HG03521 (cell line): ENCODE results near the gene PRRC1.
A peak's percentile ranks its signal among the peaks of the same experiment; 100 is the strongest.
"Not testable (repeated sequence)": the region's sequence is repeated elsewhere in the genome, so short reads cannot be mapped to it uniquely, and the experiment has no call there.

Experiments used
- ATAC-seq: cut with Tn5 transposase; IDR thresholded peaks from one replicate; pipeline ENCODE4 v1.9.1; 2021; ENCODE audit warnings: mild to moderate bottlenecking, moderate library complexity; ENCODE audit not compliant: unreplicated experiment

Gene PRRC1

GRCh38 chr5:127540553-127540952, 23.1 kb downstream of the PRRC1 start:
- not testable (repeated sequence) for ATAC-seq

DNA sequence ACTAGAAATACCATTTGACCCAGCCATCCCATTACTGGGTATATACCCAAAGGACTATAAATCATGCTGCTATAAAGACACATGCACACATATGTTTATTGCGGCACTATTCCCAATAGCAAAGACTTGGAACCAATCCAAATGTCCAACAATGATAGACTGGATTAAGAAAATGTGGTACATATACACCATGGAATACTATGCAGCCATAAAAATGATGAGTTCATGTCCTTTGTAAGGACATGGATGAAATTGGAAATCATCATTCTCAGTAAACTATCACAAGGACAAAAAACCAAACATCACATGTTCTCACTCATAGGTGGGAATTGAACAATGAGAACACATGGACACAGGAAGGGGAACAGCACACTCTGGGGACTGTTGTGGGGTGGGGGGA, 27.8 kb downstream of the PRRC1 start:
- not testable (repeated sequence) for ATAC-seq

- no peak for ATAC-seq
These were observed 32.1 kb downstream of the PRRC1 start for GRCh38 chr5:127549551-127549950.

- ATAC-seq: no peak
These were observed 33.4 kb downstream of the PRRC1 start for GRCh38 chr5:127550652-127551409.

DNA sequence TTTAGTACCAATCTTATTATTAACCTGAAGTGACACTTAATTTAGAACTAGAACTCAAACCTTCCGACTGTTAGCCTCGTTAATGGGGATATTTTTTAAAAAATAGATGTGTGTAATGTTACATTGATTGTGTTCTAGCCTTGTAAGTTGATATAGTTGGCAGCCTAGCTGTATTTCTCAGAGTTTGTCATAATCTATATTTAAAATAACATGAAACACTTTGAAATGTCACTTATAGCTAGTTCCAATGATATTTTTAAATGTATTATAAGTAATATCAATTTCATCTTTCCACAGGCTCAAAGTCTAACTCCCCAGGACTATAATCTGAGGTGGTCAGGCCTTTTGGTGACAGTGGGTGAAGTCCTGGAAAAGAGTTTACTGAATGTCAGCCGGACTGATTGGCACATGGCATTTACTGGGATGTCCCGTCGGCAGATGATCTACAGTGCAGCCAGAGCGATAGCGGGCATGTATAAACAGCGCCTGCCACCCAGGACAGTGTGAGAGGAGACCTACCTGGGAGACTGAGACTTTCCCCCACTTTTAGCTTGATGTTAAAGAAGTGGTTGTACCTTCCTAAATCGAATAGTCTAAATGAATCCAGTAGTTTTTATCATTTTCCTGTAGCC, 34.1 kb downstream of the PRRC1 start:
- no peak for ATAC-seq

DNA sequence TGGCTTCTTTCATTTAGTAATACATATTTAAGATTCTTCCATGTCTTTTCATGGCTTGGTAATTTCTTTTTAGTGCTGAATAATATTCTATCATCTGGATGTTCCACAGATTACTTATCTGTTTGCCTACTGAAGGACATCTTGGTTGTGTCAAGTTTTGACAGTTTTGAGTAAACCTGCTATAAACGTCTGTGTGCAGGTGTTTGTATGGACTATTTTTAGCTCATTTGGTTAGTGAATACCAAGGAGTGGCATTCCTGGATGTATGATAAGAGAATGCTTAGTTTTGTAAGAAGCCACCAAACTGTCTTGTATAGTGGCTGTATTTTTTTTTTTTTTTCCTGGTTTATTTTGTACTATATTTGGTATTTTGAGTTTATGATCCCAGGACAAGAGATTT, 38.4 kb downstream of the PRRC1 start:
- ATAC-seq: no peak

- ATAC-seq: no peak
These were observed 39.3 kb downstream of the PRRC1 start for GRCh38 chr5:127556609-127557334.

GRCh38 chr5:127558273-127558672, 40.8 kb downstream of the PRRC1 start:
- ATAC-seq: no peak

DNA sequence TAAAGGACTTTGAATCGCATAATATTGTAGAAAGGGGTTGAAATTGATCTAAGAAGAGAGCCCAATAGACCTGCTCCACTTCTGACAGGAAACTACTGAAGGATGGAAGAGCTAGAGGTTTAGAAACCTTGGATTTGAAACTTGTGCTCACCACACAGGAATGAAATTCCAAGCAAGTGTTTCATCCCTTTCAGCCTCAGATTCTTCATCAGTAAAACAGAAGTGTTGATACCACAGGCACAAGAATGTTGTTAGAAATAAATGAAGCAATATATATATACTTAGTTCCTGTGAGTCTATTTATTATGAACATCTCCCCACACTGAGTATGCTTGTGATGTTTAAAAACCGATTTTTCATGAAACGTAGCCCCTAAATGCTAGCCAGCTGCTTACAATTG, 43.8 kb downstream of the PRRC1 start:
- no peak for ATAC-seq

DNA sequence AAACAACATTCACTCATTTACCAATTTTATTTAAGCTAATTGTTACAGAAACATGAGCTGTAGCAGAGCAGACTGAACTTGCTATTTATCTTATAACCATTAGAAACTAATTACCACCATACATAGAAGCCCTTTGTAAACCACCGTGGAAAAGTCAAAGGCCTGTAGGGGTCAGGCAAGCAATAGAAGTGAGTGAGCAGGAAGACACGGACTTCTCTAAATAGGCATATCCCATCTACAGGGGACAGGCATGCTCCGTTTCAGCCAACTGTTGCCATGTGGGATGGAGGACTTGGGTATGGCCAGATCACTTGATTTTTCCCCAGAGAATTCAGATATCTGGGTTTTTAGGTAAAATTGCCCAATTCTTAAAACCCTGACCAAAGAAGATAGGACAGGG, 44.8 kb downstream of the PRRC1 start:
- no peak for ATAC-seq

DNA sequence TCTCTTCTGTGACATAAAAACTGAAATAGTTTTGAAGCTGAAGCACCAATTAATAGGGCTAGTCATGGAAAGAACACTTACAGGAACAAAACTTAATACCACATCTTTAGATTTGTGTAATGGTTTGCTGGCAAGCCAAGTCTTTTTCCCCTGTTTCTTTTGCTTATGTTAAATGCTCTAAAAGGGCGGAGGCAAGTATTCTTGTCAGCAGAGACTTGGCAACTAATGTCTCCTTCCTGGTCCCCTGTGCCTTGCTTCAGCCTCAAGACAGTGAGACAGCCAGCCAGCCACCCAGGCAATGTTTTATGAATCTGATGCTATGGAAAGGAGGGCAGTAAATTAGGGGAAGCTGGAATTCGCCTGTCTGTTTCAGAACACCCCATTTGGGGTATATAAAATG, 45.7 kb downstream of the PRRC1 start:
- ATAC-seq: no peak

- ATAC-seq: peak; percentile 36
These were observed 46.7 kb downstream of the PRRC1 start for GRCh38 chr5:127564002-127564769.

- no peak for ATAC-seq
These were observed 48.3 kb downstream of the PRRC1 start for GRCh38 chr5:127565586-127566270.

DNA sequence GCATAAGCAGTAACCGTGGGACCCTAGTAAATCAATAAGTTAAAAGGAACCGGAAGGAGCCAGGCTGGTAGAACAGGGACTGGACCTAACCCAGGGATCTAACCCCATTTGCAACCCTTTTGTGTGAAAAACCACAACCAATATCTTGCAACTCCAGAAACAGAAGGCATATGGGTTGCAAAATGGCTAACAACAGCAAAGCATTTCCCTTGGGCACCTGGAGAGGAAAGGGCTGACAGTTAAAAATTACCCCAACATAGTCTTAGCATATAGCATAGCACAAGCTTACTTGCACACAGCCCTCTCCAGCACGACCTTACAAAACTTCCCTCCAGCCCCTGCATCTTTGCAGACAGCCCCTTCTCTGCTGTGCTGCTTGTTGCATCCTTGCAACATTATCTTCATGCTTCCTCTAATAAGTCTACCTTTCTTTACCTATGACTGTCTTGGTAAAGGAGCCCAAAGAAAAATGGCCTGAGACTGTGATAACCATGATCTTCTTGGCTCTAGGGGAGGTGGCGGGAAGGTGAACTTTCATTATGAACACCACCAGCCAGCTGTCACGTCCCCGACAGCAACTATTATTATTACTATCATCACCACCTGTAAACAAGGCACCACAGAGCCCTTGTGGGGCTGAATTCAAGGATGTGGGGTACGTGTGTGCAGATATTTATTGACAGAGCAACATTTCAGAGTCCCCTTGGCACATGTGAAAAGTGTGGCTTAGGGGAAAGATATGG, 49.8 kb downstream of the PRRC1 start:
- ATAC-seq: peak; percentile 75

- no peak for ATAC-seq
These were observed 50.7 kb downstream of the PRRC1 start for GRCh38 chr5:127568166-127568565.

DNA sequence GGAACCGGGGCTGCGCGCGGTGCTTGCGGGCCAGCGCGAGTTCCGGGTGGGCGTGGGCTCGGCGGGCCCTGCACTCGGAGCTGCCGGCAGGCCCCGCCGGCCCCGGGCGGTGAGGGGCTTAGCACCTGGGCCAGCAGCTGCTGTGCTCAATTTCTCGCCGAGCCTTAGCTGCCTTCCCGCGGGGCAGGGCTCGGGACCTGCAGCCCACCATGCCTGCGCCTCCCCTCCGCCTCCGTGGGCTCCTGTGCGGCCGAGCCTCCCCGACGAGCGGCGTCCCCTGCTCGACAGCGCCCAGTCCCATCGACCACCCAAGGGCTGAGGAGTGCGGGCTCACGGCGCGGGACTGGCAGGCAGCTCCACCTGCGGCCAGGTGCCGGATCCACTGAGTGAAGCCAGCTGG, 52.0 kb downstream of the PRRC1 start:
- not testable (repeated sequence) for ATAC-seq

GRCh38 chr5:127571314-127572131, 54.1 kb downstream of the PRRC1 start:
- ATAC-seq: peak; percentile 74

- ATAC-seq: no peak
These were observed 55.5 kb downstream of the PRRC1 start for GRCh38 chr5:127572930-127573329.
